HL-60 (cell line): Measurements from ENCODE around the gene ABCG1.

Experiments
- POLR2AphosphoS5 ChIP-seq: IDR thresholded peaks from 2 replicates; pipeline ENCODE4 v1.6.1; 2012; ENCODE audit warnings: low read depth
- TF ChIP-seq, protein P1 (sequence below): IDR thresholded peaks from one replicate; pipeline ENCODE4 v1.5.1; 2011; ENCODE audit warnings: low read length, control low read depth, inconsistent platforms; ENCODE audit not compliant: insufficient read depth

DNA sequence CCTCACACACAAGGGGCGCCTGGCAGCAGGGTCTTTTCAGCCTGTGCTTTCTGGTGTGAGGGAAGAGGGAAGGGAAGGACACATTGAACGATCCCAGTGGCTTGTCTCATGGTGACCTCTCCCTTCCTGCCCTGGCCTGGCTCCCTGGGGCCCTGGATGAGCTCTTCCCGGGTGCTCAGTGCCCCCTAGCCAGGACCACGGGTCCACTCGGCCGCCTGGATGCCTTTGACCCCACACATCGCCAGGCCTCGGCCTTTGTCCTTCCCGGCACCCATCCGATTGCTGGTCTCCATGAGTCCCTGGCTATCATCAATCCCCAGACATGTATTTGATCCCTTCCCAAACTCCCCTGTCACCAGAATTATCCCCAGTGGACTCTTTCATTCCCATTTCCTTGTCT lies 102.3 kb downstream of the ABCG1 start:
- TF ChIP-seq, protein P1, sequence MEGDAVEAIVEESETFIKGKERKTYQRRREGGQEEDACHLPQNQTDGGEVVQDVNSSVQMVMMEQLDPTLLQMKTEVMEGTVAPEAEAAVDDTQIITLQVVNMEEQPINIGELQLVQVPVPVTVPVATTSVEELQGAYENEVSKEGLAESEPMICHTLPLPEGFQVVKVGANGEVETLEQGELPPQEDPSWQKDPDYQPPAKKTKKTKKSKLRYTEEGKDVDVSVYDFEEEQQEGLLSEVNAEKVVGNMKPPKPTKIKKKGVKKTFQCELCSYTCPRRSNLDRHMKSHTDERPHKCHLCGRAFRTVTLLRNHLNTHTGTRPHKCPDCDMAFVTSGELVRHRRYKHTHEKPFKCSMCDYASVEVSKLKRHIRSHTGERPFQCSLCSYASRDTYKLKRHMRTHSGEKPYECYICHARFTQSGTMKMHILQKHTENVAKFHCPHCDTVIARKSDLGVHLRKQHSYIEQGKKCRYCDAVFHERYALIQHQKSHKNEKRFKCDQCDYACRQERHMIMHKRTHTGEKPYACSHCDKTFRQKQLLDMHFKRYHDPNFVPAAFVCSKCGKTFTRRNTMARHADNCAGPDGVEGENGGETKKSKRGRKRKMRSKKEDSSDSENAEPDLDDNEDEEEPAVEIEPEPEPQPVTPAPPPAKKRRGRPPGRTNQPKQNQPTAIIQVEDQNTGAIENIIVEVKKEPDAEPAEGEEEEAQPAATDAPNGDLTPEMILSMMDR: no peak
- no peak for TF ChIP-seq POLR2AphosphoS5
